Hematopoietic multipotent progenitor cell treated with erythropoietin and hydrocortisone succinate and interleukin-3 and kit ligand, for 4 days (in vitro differentiated cells): ENCODE measurements around the gene ARID5B.
A peak's percentile ranks its signal among the peaks of the same experiment; 100 is the strongest.

Experiments
- DNase-seq: peaks from one replicate; pipeline ENCODE4 v3.0.0-alpha.2; 2015

ARID5B gene

DNA sequence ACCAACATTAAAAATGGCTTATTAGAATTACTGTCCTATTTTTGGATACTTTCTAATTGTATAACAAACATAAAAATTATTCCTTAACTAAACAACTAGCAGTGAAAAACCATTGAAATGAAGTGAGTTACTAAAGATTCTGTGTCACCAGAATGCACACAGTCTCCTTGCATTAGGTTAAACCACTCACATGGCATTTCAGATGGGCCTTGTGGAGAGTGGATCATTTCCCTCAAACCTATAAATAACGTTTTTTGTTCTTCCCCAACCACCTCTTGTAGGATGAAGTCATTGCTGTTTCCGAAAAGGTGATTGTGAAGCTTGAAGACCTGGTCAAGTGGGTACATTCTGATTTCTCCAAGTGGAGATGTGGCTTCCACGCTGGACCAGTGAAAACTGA lies 38.4 kb downstream of the ARID5B start:
- DNase-seq, result no peak

DNA sequence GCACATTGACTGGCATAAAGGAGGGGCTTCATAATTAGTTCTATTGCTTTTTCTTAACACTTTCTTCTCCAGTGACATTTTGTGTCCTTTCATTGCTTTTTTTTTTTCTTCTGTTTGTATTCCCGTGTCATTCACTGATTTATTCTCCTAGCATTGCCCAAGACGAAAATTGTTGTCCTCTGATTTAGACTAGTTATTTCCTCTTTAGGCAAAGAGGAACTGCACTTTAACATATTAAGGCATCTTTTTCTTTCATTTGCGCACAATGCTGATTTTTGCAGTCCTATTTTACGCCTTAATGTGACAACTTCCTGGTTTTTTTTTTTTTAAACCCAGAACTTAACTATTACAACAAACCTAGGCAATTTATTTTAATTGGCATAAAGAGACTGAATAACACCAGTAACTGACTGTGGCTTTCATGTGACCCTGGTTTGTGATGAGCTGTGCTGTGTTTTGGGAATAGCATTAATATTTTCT lies 39.7 kb downstream of the ARID5B start:
- peak; percentile 75 for DNase-seq

DNA sequence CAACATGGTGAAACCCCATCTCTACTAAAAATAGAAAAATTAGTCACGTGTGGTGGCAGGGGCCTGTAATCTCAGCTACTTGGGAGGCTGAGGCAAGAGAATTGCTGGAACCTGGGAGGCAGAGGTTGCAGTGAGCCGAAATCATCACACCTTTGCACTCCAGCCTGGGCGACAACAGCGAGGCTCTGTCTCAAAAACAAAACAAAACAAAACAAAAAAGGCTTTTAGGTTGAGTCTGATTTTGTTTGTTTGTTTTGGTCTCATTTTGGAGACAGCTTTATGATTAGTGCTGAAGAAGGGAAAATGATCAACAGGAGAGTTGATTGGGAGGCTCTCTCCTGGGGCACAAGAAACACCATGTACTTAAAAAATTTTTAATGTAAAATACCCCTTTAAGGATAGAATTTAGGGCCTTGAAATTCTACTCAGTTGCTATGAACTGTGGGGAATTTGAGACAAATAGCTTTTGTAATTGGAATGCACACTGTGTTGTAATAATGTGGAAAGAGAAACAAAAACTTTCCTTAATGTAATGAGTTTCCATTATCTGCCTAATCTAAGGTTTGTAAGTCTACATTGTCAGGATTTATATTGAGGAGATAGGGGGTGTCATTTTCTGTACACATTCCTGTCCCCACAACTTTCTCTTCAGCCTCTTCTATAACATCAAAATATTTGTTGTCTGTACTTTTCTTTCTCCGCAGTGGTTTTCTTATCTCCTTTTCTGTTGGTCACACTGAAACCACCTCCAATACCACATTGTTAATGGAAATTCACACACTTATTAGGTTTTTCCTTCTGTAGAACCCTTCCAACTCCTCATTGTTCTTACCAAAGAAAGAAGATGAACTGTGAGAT lies 41.3 kb downstream of the ARID5B start:
- peak; percentile 76 for DNase-seq

DNA sequence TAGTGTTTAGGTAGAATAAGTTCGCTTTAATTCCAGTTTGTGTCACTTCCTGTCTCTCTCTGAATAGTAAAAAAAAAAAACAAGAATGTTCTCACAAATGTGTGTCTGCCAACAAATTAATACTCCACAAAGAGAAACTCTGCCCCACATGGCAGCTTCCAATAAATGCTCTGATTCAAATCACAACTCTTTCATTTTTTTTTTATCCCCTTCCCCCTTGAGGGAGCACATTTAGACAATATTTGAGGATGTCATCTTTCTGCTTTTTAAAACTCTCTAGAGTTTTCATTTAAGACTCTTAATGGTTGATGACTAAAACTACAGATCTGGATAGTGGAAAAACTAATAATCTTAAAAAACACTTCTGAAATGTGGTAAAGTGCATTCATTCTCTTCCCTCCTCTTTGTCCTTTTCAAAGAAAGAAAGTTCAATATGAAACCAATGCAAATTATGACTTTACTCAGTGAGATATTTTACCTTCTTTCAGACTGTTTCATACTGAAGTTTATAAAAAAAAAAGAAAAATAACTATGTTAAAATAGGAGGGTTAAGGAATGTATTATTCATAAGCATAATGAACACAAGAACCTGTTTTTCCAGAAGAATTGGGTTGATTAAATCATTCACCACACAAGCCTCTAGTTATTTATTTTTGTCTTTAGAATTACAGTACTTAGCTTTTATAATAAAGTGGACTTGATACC lies 42.3 kb downstream of the ARID5B start:
- peak; percentile 40 for DNase-seq

DNA sequence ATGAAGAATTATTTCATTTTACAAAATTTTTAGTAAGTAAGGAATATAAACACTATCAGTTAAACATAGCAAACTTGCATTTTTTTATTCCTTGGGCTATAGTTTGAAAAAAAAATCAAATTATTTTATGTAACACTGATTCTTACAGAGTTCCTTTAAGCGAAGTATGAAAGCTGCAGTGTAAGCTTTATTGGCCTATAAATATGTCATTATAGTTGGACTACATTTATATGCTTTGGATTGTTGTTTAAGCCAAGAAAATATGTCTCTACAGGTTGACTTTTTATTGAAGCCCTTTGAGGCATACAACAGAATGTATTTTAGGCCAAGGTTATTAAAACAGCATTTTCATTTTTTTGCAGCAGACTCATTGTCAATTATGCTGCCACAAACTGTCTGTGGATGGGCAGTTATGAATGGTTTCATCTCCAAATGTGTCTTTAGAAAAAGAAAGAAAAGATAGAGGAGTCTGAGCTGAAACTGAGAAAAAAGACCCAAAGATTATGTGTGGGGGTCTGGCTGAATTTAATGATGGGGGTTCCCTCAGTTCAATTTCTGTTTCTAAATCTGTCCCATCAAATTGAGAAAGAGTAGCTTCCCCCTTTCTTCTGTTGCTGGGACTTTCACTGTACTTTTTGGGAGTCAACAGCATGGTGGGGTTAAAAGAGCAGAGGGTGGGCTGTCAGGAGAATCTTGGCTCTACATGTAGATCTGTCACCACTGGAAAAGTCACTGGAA lies 43.1 kb downstream of the ARID5B start:
- DNase-seq, result no peak

DNA sequence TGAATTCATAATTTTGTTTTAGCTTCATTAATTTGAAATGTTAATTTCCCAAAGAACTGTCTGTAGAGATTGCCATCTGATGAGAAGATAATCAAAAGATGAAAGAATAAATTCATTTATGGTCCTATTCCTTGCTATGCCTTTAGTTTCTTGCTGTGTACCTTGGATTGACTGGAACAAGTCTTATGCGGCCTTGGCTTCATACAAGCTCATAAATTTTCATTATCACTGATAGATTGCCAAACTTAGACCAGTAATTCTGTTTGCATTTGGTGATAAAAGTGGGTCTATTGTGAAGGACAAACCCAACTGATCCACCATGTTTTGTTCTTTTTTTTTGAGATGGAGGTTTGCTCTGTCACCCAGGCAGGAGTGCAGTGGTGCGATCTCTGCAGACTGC lies 48.2 kb downstream of the ARID5B start:
- no peak for DNase-seq

DNA sequence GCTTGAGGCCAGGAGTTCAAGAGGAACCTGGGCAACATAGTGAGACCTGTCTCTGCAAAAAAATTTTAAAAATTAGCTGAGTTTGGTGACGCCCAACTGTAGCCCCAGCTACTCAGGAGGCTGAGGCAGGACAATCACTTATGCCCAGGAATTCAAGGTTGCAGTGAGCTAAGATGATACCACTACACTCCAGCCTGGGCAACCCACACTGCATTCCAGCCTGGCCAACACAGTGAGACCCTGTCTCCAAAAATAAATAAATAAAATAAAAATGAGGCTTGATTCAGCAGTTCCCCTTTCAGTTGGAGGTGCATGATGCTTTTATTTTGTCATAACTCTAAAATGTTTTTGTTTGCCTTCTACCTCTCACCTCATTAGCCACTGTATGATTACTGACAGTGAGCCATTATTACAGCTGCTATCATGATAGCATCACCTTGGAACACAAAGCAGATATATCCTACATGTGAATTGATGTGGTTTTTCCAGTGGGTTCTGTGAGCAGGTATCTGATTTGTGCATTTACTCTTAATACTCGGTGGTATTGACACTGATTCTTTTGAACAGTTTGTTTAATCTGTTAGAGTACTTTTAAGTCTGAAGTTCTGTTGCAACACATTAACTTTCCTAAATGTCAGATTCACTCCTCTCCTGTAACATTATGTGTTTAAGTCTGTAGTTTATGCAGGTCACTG lies 49.1 kb downstream of the ARID5B start:
- DNase-seq, result no peak

DNA sequence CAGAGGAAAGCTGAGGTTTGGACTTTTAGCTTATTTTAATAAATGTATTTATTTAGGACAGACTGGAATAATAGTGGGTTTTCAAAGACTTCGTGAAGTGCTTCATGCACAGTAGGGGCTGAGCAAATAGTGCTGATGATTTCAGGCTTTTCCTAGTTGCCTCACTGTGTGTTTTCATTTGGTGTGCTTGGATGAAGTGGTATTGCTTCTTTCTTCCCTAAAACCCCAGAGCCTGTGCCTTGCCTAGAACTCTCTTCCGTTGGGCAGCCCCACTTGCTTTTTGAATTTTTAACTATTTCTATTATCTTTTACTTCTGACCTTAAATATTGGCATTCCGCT lies 49.6 kb downstream of the ARID5B start:
- DNase-seq, result no peak

DNA sequence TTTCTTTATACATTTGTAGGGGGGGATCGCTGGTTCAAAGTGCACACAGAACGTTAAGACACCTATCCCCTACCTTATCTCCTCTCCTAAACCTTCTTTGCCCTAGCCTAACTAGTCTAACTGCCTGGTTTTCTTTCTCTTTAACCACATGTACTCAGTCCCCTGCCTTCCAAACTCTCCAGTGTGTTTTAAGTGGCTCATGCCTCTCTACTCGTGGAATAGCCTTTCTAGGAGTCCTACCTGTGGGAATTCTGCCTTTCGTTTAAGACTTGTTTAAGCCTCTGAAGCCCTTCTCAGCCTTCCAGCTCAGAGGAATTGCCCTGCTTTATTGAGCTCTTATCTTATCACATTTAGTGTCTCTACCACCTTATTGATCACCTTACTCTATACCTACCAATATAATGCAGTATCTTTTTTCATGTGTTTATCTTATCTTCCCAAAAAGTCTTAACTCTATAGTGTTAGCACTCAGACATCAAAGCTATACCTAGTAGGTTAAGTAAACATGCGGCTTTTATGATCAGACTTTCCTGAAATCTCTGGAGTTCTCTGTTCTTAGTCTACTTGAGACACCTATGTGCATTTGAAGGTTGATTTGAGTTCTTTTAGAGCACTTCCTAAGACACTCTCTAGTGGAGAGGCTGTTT lies 50.7 kb downstream of the ARID5B start:
- DNase-seq, result no peak

DNA sequence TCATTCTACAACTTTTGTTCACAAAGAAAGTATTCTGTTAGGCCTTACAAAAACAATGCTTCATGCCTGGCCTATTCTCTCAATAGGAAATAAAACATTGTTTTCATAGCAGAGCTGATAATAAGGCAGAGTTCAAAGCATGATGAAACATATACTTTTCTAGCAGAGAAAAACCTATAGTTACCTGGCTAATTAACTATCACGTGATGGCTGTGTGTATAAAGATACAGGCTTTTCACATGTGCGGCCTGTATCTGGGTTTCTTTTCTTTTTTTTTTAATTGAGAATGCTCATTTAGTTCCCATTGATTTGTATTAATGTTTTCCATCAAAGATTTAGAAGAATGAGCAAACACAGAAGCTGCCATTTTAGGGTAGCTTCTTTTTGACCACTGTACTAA lies 51.7 kb downstream of the ARID5B start:
- no peak for DNase-seq

DNA sequence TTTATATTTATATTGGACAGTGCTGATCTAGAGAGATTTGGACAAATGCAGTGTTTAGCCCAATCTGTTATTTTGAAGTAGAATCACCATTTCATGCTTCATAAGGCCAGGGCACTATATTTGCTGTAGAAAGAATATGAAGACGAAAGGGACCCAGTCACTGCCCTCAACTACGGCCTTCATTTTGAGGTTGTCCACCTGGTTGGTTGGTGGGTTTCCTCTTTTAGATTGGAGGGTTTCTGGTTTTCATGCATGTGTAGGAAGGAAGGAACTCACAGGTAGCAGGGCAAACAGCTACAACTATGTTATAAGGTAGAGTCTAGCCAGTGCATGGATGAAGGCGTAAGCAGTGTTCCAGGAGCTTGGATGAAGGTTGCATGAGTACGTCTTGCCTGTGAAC lies 56.3 kb downstream of the ARID5B start:
- DNase-seq, result no peak

DNA sequence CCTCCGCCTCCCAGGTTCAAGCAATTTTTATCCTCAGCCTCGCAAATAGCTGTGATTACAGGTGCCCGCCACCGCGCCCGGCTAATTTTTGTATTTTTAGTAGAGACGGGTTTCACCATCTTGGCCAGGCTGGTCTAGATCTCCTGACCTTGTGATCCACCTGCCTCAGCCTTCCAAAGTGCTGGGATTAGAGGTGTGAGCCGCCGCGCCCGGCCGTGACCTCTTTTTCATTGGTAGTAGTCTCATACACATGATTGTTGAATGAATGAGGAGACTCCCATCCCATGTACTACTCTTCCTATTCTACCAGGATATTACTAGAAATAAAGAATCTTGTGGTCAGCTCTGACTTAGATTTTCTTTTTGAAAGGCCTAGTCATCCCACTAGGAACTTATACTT lies 56.8 kb downstream of the ARID5B start:
- DNase-seq, result no peak

DNA sequence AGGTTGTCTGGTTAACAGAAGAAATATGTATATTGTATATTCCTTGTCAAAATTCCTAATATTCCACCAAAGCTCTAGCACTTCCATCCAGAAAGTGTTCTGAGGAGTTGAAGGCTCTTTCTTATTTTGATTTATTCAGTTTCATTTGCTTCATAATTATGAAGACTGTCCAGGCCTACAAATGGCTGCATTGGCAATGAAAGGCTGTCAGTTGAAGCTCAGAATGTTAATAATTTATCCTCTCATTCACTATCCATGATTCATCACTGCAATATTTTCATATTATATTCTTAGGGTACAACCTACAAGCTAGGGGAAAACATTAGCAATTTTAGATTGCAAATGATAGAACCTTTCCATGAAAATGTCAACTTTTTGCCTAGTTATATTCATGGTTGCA lies 57.3 kb downstream of the ARID5B start:
- no peak for DNase-seq

DNA sequence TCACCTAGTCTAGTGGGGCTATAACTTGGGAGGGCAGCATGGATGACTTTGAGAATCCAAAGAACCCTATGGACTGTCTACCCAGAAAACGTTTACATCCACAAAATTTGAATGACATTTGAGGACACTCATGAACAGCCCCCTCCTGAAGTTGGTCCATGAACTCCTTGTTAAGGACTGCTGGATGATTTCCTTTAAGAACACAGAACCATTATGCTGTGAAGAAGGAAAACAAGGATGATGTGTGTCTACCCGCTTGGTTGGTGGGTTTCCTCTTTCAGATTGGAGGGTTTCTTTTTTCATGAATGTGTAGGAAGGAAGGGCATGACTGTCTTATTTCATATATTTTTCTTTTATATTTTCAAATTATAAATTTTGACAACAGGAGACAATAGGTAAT lies 58.3 kb downstream of the ARID5B start:
- DNase-seq, result no peak

DNA sequence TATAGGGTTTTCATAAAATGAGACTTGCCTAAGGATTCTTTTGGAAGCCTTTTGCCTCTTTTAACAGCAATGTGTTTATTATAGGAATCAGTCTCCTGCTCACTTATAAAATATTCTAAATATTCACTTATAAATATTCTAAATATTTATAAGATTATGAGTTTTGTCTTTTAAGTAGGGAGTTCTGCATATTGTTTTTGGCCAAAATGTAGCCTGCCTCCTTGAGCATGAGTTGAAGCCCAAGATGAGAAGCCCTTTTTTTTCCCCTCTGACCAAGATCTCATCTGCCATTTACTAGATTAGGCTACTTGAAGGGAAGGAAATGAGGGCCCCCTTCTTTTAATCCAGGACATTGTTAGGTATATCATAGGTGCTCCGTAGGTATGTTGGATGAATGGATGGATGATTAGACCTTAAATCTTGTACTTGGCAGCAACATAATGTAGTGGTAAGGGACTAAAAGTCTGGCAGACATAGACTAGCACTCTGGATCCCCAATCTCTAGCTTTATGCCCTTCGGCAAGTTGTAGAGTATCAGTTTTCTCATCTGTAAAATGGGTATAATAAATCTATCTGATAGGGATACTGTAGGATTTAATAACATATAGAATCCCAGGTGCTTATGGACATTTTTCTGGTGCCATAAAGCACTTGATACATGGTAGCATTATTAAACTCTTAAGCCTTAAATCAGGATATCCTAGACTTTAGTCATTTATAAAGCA lies 59.1 kb downstream of the ARID5B start:
- no peak for DNase-seq

DNA sequence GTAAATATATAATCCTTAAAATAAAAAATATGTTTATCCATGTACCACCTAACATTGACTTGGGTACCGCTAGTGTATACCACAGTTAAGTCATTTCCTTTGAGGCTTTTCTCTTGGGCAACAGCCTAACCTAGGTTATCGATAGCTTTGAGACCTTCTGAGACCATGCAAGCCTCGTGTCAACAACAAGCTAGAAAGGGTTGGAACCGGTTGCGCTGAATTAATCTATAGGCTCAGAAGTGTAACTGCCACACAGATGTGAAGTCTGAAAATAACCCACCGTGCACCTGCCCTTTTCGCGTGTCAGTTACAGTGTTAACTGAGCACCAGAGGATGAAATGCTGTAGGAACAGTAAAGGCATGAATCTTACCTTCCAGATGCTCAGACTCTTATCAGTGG lies 59.8 kb downstream of the ARID5B start:
- DNase-seq, result peak; percentile 30

DNA sequence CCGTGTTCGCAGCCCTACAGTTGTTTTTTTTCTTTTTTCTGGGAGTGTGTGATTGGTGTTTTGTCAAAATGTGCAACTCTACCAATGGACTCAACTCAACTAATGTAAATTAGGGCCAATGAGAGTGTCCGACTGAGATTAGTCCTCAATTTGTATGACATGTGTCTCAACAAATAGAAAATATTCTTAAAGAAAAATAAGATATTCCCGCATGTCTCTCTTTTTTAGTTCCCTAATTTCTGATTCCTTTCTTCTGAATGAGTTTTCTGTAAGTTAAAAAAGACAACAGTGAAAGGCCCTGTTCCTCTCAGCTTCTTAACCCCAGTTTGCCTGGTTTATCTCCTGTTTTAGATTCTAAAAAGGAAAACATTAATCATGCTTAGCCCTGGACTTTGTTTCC lies 61.5 kb downstream of the ARID5B start:
- DNase-seq, result no peak

DNA sequence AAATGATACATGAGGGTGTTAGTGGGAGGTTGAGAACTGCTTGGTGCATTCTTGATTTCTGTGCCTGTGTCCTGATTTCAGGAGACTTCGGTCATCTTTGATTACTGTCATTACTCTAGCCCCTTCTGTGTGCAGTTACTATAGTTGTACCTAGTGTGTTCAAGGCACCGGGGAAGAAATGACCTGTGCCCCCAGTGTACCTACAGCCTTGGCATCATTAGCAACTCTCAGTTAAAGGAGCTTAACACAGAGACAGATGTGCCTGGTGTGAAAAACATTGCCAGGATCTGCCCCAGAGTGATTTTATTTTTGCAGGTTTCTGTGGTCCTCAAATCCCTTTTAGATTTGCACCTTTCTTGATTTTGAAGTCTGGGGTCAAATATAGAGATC lies 62.2 kb downstream of the ARID5B start:
- DNase-seq, result no peak

DNA sequence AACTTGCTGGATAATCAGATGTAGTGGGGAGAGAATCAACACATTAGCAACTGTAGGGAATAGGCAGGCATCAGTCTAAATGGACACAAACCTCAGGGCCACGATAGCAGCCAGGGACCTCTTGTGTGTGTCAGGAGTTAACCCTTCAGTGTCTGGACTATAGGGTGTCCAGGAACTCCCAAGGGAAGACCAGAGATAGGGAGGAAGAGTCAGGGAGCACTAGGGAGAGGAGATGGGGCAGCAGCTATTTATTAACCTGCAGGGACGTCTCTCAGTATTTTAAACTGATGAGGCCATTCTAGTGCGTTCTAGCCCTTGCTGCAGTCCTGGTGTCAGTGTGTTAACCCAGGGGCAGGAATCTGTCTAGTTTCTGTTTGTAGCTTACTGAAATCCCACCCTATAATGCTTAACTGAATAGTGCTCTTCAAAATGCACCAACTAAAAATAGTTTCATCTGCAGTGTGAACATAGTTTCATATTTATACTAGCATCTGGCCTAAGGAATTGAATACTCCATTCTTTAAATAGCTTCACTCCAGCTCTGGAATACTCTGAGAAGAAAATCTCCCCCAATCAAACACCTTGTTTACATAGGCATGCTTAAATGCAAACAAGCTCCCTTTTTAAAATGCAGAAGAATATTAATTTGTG lies 62.7 kb downstream of the ARID5B start:
- no peak for DNase-seq

DNA sequence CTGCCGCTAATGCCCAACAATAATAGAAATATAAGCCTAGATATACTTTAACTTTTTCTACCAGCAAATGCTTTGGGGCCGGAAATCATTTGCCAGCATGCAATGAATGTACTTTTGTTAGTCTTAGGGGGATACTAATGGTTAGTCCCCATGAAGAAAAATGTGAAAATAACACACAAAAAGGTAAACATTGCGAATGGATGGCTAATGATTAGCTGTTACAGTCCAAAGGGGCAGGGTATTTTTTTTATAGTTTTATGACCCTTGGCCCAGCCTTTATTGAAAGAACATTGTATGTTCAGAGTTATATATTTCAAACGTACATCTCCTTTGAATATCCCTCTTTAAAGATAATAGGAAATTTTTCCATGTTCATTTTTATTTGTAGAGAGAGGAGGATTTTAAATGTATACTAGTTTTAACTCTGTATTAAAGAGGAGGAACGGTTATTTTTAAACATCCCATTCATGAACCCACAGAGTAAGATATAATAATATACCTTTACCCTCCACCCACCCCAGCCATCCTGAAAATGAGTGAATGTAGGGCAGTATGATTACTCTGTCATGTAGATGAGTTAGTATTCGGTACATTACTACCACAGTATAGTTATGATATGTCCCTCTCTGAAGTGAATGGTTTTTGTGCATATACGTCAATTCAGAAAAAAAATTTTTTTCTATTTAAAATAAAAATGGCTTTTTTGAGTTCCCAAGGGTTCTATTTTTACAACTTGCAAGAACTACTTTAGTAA lies 63.6 kb downstream of the ARID5B start:
- no peak for DNase-seq
